ENCODE data around the gene LONRF2. TPM values are rescaled to one million over a fixed set of nuclear protein-coding genes. Genes with fewer than 3 reads are reported as not detected.
"Not testable (repeated sequence)": the region's sequence is repeated elsewhere in the genome, so short reads cannot be mapped to it uniquely, and the experiment has no call there.

Gene LONRF2
- 1 to 10 TPM; 2.6 to 2.9 (median 2.8) TPM for polyA plus RNA-seq (ENCODE audit: insufficient read length in 3 of 3)

GRCh38 chr2:100321866-100322820 lies at the start of gene LONRF2:
Gene LONRF2, minus strand, starts transcription at chr2:100322501. Its CDS starts 408 bp downstream, at chr2:100322093.
- DNase-seq (ENCODE audit: low read depth in 3 of 3, low spot score in 2 of 3) = peak in 1 of 3 donors; percentile 29

GRCh38 chr2:100367163-100367562 lies 44.9 kb upstream of the LONRF2 start:
- DNase-seq (ENCODE audit: low read depth in 3 of 3, low spot score in 2 of 3) = no peak

GRCh38 chr2:100365434-100365833 lies 43.1 kb upstream of the LONRF2 start:
- no peak for DNase-seq (ENCODE audit: low read depth in 3 of 3, low spot score in 2 of 3)

- DNase-seq (ENCODE audit: low read depth in 3 of 3, low spot score in 2 of 3) = not testable (repeated sequence)
These were observed 40.0 kb upstream of the LONRF2 start for GRCh38 chr2:100362269-100362668.

GRCh38 chr2:100359576-100359975 lies 37.3 kb upstream of the LONRF2 start:
- DNase-seq (ENCODE audit: low read depth in 3 of 3, low spot score in 2 of 3) = no peak

GRCh38 chr2:100358554-100358953 lies 36.3 kb upstream of the LONRF2 start:
- DNase-seq (ENCODE audit: low read depth in 3 of 3, low spot score in 2 of 3) = no peak

GRCh38 chr2:100352521-100352920 lies 30.2 kb upstream of the LONRF2 start:
- no peak for DNase-seq (ENCODE audit: low read depth in 3 of 3, low spot score in 2 of 3)

- no peak for DNase-seq (ENCODE audit: low read depth in 3 of 3, low spot score in 2 of 3)
These were observed 28.4 kb upstream of the LONRF2 start for GRCh38 chr2:100350661-100351185.

- DNase-seq (ENCODE audit: low read depth in 3 of 3, low spot score in 2 of 3) = not testable (repeated sequence)
These were observed 22.8 kb upstream of the LONRF2 start for GRCh38 chr2:100345144-100345543.

GRCh38 chr2:100344433-100344832 lies 22.1 kb upstream of the LONRF2 start:
- no peak for DNase-seq (ENCODE audit: low read depth in 3 of 3, low spot score in 2 of 3)

- DNase-seq (ENCODE audit: low read depth in 3 of 3, low spot score in 2 of 3) = not testable (repeated sequence)
These were observed 20.2 kb upstream of the LONRF2 start for GRCh38 chr2:100342466-100342865.

- DNase-seq (ENCODE audit: low read depth in 3 of 3, low spot score in 2 of 3) = no peak
These were observed 17.5 kb upstream of the LONRF2 start for GRCh38 chr2:100339823-100340222.

GRCh38 chr2:100334929-100335328 lies 12.6 kb upstream of the LONRF2 start:
- no peak for DNase-seq (ENCODE audit: low read depth in 3 of 3, low spot score in 2 of 3)

- DNase-seq (ENCODE audit: low read depth in 3 of 3, low spot score in 2 of 3) = no peak
These were observed 5.4 kb upstream of the LONRF2 start for GRCh38 chr2:100327742-100328141.

GRCh38 chr2:100321179-100321865 lies 979 bp downstream of the LONRF2 start:
- DNase-seq (ENCODE audit: low read depth in 3 of 3, low spot score in 2 of 3) = peak in 1 of 3 donors; percentile 55

GRCh38 chr2:100320547-100321178 lies 1.6 kb downstream of the LONRF2 start:
- DNase-seq (ENCODE audit: low read depth in 3 of 3, low spot score in 2 of 3) = no peak

- no peak for DNase-seq (ENCODE audit: low read depth in 3 of 3, low spot score in 2 of 3)
These were observed 4.7 kb downstream of the LONRF2 start for GRCh38 chr2:100317634-100318033.

- DNase-seq (ENCODE audit: low read depth in 3 of 3, low spot score in 2 of 3) = no peak
These were observed 12.2 kb downstream of the LONRF2 start for GRCh38 chr2:100309973-100310719.

- DNase-seq (ENCODE audit: low read depth in 3 of 3, low spot score in 2 of 3) = no peak
These were observed 13.0 kb downstream of the LONRF2 start for GRCh38 chr2:100309311-100309710.

GRCh38 chr2:100303744-100304143 lies 18.6 kb downstream of the LONRF2 start:
- no peak for DNase-seq (ENCODE audit: low read depth in 3 of 3, low spot score in 2 of 3)
